Activated CD4-positive, alpha-beta T cell treated with anti-CD3 and anti-CD28 coated beads for 36 hours (primary cell): ENCODE data around the gene TRAF6. TPM values are rescaled to one million over a fixed set of nuclear protein-coding genes. Genes with fewer than 3 reads are reported as not detected.
A peak's percentile ranks its signal among the peaks of the same experiment; 100 is the strongest.
"Not testable (repeated sequence)": the region's sequence is repeated elsewhere in the genome, so short reads cannot be mapped to it uniquely, and the experiment has no call there.

Experiments
- ATAC-seq: fragments of 200-7000 bp; cut with Tn5 transposase; one replicate; pipeline ENCODE4 v1.10.0; 2021; ENCODE audit warnings: mild to moderate bottlenecking, moderate library complexity
- CTCF ChIA-PET: fragments of 350-600 bp; sonication (Branson Sonifier 250); formaldehyde crosslinking; loops from one replicate; lab custom pipeline; 2021; ENCODE audit warnings: antibody characterized with exemption; lab: Charles Lee
- POLR2A ChIA-PET: fragments of 350-600 bp; sonication (Branson Sonifier 250); formaldehyde crosslinking; loops from one replicate; lab custom pipeline; 2021; ENCODE audit warnings: antibody characterized with exemption, inconsistent platforms; lab: Charles Lee
- DNase-seq: peaks from one replicate; pipeline ENCODE4 v3.0.0-alpha.2; 2020
- H3K27ac Mint-ChIP-seq: one replicate; pipeline ENCODE4 v1.8.0; 2021; ENCODE audit warnings: mixed read lengths
- H3K27me3 Mint-ChIP-seq: one replicate; pipeline ENCODE4 v1.8.0; 2021; ENCODE audit warnings: mixed read lengths
- H3K36me3 Mint-ChIP-seq: one replicate; pipeline ENCODE4 v1.8.0; 2021; ENCODE audit warnings: low read depth, mixed read lengths
- H3K4me1 Mint-ChIP-seq: one replicate; pipeline ENCODE4 v1.8.0; 2021; ENCODE audit warnings: mixed read lengths
- H3K4me3 Mint-ChIP-seq: one replicate; pipeline ENCODE4 v1.8.0; 2021; ENCODE audit warnings: mild to moderate bottlenecking, moderate library complexity, mixed read lengths
- H3K9me3 Mint-ChIP-seq: one replicate; pipeline ENCODE4 v1.8.0; 2021; ENCODE audit warnings: low read depth, mixed read lengths
- intact Hi-C, 2 experiments: fragments of 100-400 bp; cut with DNase I in 1 of 2; cut with micrococcal nuclease in 1 of 2; formaldehyde crosslinking; loops; one replicate each; pipeline versions ENCODE4 v1.14.2 to v1.15.1; 2022 to 2024; cut with DNase I, micrococcal nuclease
- total RNA-seq, 2 experiments: library from RNA; stranded (reverse); gene quantifications; one replicate each; pipeline ENCODE4 v1.2.3, GENCODE V29; 2021

The TRAF6 gene, protein sequence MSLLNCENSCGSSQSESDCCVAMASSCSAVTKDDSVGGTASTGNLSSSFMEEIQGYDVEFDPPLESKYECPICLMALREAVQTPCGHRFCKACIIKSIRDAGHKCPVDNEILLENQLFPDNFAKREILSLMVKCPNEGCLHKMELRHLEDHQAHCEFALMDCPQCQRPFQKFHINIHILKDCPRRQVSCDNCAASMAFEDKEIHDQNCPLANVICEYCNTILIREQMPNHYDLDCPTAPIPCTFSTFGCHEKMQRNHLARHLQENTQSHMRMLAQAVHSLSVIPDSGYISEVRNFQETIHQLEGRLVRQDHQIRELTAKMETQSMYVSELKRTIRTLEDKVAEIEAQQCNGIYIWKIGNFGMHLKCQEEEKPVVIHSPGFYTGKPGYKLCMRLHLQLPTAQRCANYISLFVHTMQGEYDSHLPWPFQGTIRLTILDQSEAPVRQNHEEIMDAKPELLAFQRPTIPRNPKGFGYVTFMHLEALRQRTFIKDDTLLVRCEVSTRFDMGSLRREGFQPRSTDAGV
- total RNA-seq, result 10 to 100 TPM; 11.1 to 12.5 TPM

DNA sequence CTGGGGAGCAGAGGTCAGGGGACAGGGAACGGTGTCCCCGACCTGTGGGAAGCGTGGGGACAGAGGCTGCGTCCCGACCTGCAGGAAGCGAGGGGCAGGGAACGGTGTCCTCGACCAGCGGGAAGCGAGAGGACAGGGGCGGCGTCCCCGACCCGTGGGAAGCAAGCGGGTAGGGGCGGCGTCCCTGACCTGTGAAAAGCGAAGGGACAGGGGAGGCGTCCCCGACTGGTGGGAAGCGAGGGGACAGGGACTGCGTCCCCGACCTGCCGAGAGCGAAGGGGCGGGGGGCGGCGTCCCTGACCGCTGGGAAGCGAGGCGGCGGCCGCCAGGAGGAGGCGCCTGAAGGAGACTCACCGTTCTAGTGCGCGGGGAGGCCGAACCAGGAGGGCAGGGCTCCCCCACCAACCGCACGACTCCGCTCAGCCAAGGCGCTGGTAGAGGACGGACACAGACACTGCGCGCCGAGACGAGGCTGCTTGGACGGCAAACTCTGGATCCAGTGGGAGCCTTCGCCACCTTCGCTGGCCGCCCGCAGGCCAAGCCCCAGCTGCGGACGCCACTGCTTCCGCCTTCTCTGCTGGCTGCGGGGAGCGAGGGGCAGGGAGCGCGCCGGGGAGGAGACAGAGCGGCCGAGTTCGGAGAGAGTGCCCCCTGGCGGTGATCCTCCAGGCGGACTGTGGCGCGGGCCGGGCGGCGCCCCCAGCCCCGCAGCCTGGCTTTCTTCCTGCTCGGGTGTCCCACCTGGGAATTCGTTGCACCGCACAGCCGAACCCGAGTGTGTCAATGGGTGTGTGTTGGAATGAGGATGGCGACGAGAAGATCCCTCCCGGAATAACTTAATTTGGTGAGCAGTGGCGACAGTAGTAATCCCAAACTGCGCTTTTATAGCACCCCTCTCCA, at the start of gene TRAF6:
Gene TRAF6 (minus strand): TSS at position 579 of the 900 bp plus-strand sequence. CDS start 8,757 bp downstream, outside the sequence.
- DNase-seq (peak; percentile 95), ATAC-seq (peak; percentile 95)
- ChIA-PET CTCF (interaction anchor here (0.6 to 2.9 kb wide), 12 partner anchors 8 to 503 kb away, joined by 3 to 26 read pairs (median 3); no protein-coding TSS in a partner anchor), POLR2A (no interaction called here)
- Mint-ChIP-seq H3K4me3 (peak within 1 kb of the TSS; percentile 95), H3K27ac (peak within 1 kb of the TSS; percentile 88), H3K4me1 (peaks cover 32% of the 10 kb centered on the region), H3K36me3 (peaks cover 6% of the 10 kb centered on the region), H3K27me3 (peaks cover 5% of the 10 kb centered on the region), H3K9me3 (peaks cover 1% of the 10 kb centered on the region)
- intact Hi-C loops, result loop anchor here (1.0 to 10.0 kb wide), 7 partner anchors 84 to 1593 kb away; partner anchors contain the start of genes COMMD9 (in 2 of the 2), TRIM44 (in 2 of the 2), APIP (in 1 of the 2) and IFTAP (in 1 of the 2)

DNA sequence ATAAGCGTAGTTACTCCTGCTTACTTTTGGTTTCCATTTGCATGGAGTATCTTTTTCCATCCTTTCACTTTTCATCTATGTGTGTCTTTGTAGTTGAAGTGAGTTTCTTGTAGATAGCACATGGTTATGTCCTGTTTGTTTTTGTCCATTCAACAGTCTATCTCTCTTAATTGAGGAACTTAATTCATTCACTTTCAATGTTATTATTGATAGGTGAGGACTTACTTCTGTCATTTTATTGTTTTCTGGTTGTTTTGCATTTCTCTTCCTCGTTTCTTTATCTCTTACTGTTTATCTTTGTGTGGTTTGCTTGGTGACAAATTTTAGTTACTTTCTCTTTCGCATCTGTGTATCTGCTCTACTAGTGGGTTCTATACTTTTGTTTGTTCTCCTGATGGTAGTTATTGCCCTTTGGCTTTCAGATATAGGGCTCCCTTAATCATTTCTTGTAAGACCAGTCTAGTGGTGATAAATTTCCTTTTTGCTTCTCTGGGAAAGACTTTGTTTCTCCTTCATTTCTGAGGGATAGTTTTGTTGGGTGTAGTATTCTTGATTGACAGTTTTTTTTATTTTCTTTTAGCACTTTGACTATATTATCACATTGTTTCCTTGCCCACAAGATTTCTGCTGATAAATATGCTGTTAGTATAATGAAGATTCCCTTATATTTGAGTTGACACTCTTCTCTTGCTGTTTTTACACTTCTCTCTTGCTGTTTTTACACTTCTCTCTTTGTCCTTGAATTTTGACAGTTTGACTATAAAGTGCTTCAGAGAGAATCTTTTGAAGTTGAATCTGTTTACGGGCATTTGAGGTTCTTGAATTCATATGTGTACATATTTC, 48.7 kb upstream of the TRAF6 start:
- H3K9me3 Mint-ChIP-seq, result peaks cover 13% of the 10 kb centered on the region
- intact Hi-C loops, result no loop called here
- H3K4me1 Mint-ChIP-seq, result peaks cover 19% of the 10 kb centered on the region
- POLR2A ChIA-PET, result no interaction called here
- peak; percentile 86 for ATAC-seq
- H3K27me3 Mint-ChIP-seq, result peaks cover 11% of the 10 kb centered on the region
- no peaks in the 10 kb centered on the region for H3K36me3 Mint-ChIP-seq
- peak overlapping the region; percentile 44 for H3K27ac Mint-ChIP-seq
- CTCF ChIA-PET, result interaction anchor here (0.6 kb wide), 1 partner anchor 1310 kb away, joined by 4 read pairs; no protein-coding TSS in a partner anchor
- DNase-seq, result no peak
- H3K4me3 Mint-ChIP-seq, result peak overlapping the region; percentile 26

DNA sequence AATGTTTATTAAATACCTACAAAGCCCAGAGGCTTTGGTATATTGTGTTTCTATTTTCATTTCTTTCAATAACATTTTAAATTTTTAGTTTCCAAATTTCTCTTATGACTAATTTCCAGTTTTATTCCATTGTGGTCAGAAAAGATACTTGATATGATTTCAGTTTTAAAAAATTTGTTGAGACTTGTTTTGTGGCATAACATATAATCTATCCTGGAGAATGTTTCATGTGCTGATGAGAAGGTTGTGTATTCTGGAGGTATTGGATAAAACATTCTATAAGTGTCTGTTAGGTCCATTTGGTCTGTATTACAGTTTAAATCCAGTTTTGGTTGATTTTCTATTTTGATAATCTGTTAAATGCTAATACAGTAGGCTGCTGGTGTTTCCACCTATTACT, 47.9 kb upstream of the TRAF6 start:
- Mint-ChIP-seq H3K4me3 (no peak overlapping the region), H3K9me3 (peaks cover 13% of the 10 kb centered on the region), H3K27ac (no peak overlapping the region), H3K27me3 (peaks cover 11% of the 10 kb centered on the region), H3K4me1 (peaks cover 19% of the 10 kb centered on the region), H3K36me3 (no peaks in the 10 kb centered on the region)
- CTCF ChIA-PET, result no interaction called here
- intact Hi-C loops, result no loop called here
- DNase-seq (no peak), ATAC-seq (no peak)
- POLR2A ChIA-PET, result no interaction called here

DNA sequence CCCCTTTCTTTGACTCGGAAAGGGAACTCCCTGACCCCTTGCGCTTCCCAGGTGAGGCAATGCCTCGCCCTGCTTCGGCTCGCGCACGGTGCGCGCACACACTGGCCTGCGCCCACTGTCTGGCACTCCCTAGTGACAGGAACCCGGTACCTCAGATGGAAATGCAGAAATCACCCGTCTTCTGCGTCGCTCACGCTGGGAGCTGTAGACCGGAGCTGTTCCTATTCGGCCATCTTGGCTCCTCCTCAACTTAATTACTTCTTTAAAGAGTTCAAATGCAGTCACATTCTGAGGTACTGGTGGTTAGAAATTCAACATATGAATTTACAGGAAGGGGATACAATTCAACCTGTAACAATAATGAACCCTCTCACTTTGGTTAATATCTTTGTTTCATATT, 47.3 kb upstream of the TRAF6 start:
- CTCF ChIA-PET, intact Hi-C loops, H3K4me3 Mint-ChIP-seq, POLR2A ChIA-PET, DNase-seq, H3K27ac Mint-ChIP-seq, ATAC-seq, H3K36me3 Mint-ChIP-seq: not testable (repeated sequence)
- peaks cover 13% of the 10 kb centered on the region for H3K9me3 Mint-ChIP-seq
- peaks cover 11% of the 10 kb centered on the region for H3K27me3 Mint-ChIP-seq
- H3K4me1 Mint-ChIP-seq, result peaks cover 19% of the 10 kb centered on the region

DNA sequence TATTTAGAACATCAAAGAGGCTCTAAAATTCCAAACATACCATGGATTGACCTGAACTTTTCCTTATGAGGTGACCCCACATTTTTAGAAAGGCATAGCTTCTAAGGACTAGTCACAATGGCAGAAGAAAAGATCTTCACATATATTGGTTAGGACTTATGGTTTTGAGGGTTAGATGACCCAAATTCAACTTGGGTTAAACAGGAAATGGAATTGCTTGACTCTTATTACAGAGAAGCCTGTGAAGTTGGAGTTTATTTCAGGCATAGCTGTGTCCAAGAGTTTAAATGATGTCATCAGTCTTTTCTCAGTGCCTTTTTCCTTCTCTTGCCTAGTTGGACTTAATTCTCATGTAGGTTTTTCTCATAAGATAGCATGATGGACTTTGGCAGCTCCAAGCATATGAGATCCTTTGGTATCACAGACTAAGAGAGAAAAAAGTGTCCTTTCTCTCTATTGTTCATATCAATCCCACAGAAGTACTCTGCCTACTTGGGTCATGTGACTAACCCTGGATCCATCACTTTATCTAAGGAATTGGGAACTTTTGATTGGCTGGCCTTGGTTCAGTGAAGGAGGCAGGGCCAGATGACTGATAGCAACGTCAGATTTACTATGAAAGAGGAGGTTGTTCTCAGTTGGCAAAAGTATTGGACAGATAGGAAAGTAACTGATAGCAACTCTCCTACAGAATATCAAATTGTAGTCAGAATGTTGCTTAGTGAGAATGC, 40.5 kb upstream of the TRAF6 start:
- H3K9me3 Mint-ChIP-seq, result no peaks in the 10 kb centered on the region
- no peaks in the 10 kb centered on the region for H3K36me3 Mint-ChIP-seq
- H3K27ac Mint-ChIP-seq, result no peak overlapping the region
- ChIA-PET CTCF (no interaction called here), POLR2A (no interaction called here)
- H3K27me3 Mint-ChIP-seq, result peaks cover 16% of the 10 kb centered on the region
- intact Hi-C loops, result no loop called here
- DNase-seq (no peak), ATAC-seq (no peak)
- no peak overlapping the region for H3K4me3 Mint-ChIP-seq
- no peaks in the 10 kb centered on the region for H3K4me1 Mint-ChIP-seq

DNA sequence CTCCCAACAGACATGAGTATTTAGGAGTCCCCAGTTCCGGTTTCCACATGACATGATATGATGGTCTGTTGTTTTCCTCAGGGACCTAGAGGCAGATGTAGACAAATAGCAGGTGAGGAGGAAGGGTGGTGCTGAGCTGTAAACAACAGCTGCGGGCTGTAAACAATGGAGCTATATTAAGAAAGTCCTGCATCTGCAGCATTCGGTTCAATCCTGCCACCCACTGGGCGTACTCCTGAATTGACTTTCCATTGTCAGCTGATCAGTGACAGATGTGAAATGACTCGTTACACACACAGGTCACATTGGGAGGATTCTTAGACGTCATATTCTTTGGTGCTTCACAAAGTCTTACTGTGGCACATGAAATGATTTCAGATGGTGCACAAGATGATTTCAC, 30.9 kb upstream of the TRAF6 start:
- ChIA-PET POLR2A (no interaction called here), CTCF (interaction anchor here (0.6 to 1.0 kb wide), 4 partner anchors 32 to 241 kb away, joined by 3 to 4 read pairs (median 3); no protein-coding TSS in a partner anchor)
- no peaks in the 10 kb centered on the region for H3K4me1 Mint-ChIP-seq
- ATAC-seq (peak; percentile 87), DNase-seq (peak; percentile 65)
- H3K27ac Mint-ChIP-seq, result no peak overlapping the region
- H3K27me3 Mint-ChIP-seq, result peaks cover 2% of the 10 kb centered on the region
- intact Hi-C loops, result loop anchor here in 1 of 2 experiments (1.0 kb wide), 1 partner anchor 252 kb away; the partner anchor contains the start of gene COMMD9
- no peak overlapping the region for H3K4me3 Mint-ChIP-seq
- no peaks in the 10 kb centered on the region for H3K9me3 Mint-ChIP-seq
- H3K36me3 Mint-ChIP-seq, result no peaks in the 10 kb centered on the region

DNA sequence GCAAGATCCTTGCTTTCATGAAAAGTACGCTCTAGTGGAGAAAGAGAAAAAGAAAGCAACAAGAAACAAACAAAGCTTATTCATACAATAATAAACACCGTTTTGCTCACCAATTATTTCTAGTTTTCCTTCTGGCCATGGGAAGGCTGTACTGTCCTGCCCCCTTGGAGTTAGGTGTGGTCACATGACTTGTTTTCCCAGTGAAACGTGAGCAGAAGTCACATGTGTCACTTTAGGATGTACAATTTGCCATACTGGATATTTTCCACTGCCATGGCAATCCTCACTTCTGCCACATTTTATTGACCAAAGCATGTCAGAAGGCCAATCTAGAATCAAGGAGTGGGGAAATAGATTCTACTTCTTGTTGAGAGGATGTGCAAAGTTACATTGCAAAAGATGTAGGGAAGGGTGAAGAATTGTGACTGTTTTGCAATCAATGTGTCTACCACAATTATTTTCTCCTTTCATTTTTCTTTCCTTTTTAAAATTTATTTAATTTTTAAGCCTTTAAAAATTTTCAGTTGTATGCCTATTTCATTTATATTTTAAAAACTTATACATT, 24.3 kb upstream of the TRAF6 start:
- POLR2A ChIA-PET, result no interaction called here
- ATAC-seq (no peak), DNase-seq (no peak)
- CTCF ChIA-PET, result no interaction called here
- intact Hi-C loops, result no loop called here
- H3K36me3 Mint-ChIP-seq, result no peaks in the 10 kb centered on the region
- H3K9me3 Mint-ChIP-seq, result no peaks in the 10 kb centered on the region
- no peak overlapping the region for H3K4me3 Mint-ChIP-seq
- no peak overlapping the region for H3K27ac Mint-ChIP-seq
- no peaks in the 10 kb centered on the region for H3K4me1 Mint-ChIP-seq
- H3K27me3 Mint-ChIP-seq, result peaks cover 6% of the 10 kb centered on the region

DNA sequence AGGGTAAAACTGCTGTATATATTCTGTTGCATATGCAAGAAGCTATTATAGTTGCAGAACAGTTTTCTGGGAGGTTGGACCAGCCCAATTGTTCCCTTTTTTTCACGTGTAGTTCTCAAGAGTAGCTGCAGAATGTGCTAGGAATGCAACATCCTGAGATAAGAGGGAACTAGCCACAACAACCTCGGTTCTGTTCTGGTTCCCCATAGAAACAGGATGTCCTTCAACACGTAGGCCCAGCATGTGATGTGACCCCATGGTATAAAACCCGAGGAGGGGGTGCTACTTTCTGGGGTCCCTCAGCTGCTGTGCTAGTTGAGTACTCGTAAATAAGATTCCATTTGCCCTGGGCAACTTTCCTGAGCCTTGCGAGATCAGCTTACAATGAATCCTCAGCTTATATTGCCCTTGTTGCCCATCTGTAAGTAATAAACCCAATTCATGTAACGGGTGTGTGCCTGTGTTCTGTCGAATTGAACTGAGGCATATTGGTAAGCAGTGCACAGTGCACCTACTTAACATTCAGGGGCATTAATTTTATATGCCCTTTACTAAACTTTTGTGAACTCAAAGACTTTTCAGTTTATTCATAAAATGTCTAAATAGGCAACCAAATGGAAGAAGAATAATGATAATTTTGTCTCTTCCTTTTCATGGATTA, 23.0 kb upstream of the TRAF6 start:
- DNase-seq (no peak), ATAC-seq (no peak)
- Mint-ChIP-seq H3K27ac (no peak overlapping the region), H3K4me3 (no peak overlapping the region), H3K36me3 (no peaks in the 10 kb centered on the region), H3K9me3 (no peaks in the 10 kb centered on the region), H3K27me3 (peaks cover 8% of the 10 kb centered on the region), H3K4me1 (no peaks in the 10 kb centered on the region)
- ChIA-PET CTCF (no interaction called here), POLR2A (no interaction called here)
- intact Hi-C loops, result no loop called here

DNA sequence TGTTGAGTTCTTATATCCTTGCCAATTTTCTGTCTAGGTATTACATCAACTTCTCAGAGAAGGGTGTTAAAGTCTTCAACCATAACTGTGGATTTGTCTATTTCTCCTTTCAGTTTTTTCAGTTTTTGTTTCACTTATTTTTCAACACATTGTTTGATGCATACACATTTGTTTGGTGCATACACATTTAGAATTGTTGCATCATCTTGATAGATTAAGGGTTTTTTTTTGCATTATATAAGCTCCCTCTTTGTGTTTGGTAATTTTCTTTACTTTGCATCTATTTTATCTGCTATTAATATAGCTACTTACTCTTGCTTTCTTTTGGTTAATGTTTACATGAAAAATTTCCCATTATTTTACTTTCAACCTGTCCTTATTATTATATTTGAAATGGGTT, 20.8 kb upstream of the TRAF6 start:
- CTCF ChIA-PET, result interaction anchor here (1.2 kb wide), 1 partner anchor 11 kb away, joined by 3 read pairs; no protein-coding TSS in a partner anchor
- intact Hi-C loops, result no loop called here

More for the DNA sequence above, 20.8 kb upstream of the TRAF6 start:
- H3K36me3 Mint-ChIP-seq, result no peaks in the 10 kb centered on the region
- no peak overlapping the region for H3K27ac Mint-ChIP-seq
- H3K9me3 Mint-ChIP-seq, result peaks cover 3% of the 10 kb centered on the region
- ATAC-seq (no peak), DNase-seq (no peak)
- peaks cover 11% of the 10 kb centered on the region for H3K27me3 Mint-ChIP-seq
- POLR2A ChIA-PET, result no interaction called here
- H3K4me3 Mint-ChIP-seq, result no peak overlapping the region
- H3K4me1 Mint-ChIP-seq, result no peaks in the 10 kb centered on the region
